ENCODE measurements around the gene TBXAS1.

Gene TBXAS1

DNA sequence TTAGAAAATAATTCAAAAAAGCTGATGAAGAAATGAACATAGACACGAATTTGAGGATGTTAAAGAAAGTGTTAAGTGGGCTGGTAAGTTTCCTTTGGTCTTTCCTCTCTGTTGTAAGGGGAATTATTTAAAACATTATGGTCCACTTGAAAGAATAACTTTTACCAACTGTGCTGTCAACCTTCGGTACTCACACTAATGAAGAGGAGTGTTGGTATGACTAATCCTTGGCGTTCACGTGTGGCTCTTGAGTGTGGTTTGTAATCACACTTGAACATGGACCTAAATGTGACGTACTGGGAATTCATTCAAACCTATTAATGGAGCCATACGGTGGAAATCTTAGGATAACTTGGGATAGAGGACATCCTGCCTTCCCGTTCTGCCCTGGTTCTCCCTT lies 41.3 kb downstream of the TBXAS1 start:
- in situ Hi-C loops (cut with MboI; ENCODE audit: low pct_unique_long_range_greater_than_20kb, low sequenced_read_pairs, unreplicated experiment): no loop called here
- DNase-seq (ENCODE audit: low spot score): no peak
- TF ChIP-seq, protein P1, sequence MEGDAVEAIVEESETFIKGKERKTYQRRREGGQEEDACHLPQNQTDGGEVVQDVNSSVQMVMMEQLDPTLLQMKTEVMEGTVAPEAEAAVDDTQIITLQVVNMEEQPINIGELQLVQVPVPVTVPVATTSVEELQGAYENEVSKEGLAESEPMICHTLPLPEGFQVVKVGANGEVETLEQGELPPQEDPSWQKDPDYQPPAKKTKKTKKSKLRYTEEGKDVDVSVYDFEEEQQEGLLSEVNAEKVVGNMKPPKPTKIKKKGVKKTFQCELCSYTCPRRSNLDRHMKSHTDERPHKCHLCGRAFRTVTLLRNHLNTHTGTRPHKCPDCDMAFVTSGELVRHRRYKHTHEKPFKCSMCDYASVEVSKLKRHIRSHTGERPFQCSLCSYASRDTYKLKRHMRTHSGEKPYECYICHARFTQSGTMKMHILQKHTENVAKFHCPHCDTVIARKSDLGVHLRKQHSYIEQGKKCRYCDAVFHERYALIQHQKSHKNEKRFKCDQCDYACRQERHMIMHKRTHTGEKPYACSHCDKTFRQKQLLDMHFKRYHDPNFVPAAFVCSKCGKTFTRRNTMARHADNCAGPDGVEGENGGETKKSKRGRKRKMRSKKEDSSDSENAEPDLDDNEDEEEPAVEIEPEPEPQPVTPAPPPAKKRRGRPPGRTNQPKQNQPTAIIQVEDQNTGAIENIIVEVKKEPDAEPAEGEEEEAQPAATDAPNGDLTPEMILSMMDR (IDR thresholded peaks at IDR 0.05; ENCODE audit: extremely low read depth, insufficient read depth, missing control alignments): no peak

DNA sequence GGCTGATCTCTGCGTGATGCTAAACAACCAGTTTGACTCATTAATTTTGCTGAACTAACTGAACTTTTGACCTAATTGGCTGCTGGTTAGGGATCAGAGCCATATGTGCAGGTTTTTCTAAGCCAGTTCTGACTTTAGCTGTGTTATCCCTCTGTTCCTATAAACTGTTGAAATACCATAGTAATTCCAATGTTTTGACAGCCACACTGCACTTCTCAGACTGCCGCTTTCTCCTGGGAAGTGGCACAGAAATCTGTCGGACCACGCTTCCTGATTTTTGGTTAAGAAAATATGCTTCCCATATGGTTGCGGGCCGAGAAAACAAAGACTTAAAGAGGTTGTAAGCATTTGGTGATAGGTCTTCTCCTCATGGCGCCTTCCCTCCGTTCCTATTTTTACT lies 42.3 kb downstream of the TBXAS1 start:
- TF ChIP-seq, protein P1 (IDR thresholded peaks at IDR 0.05; ENCODE audit: extremely low read depth, insufficient read depth, missing control alignments): no peak
- no peak for DNase-seq (ENCODE audit: low spot score)
- in situ Hi-C loops (cut with MboI; ENCODE audit: low pct_unique_long_range_greater_than_20kb, low sequenced_read_pairs, unreplicated experiment): no loop called here

GRCh38 chr7:139871820-139872219 lies 42.8 kb downstream of the TBXAS1 start:
- TF ChIP-seq, protein P1 (IDR thresholded peaks at IDR 0.05; ENCODE audit: extremely low read depth, insufficient read depth, missing control alignments): no peak
- in situ Hi-C loops (cut with MboI; ENCODE audit: low pct_unique_long_range_greater_than_20kb, low sequenced_read_pairs, unreplicated experiment): no loop called here
- DNase-seq (ENCODE audit: low spot score): no peak

DNA sequence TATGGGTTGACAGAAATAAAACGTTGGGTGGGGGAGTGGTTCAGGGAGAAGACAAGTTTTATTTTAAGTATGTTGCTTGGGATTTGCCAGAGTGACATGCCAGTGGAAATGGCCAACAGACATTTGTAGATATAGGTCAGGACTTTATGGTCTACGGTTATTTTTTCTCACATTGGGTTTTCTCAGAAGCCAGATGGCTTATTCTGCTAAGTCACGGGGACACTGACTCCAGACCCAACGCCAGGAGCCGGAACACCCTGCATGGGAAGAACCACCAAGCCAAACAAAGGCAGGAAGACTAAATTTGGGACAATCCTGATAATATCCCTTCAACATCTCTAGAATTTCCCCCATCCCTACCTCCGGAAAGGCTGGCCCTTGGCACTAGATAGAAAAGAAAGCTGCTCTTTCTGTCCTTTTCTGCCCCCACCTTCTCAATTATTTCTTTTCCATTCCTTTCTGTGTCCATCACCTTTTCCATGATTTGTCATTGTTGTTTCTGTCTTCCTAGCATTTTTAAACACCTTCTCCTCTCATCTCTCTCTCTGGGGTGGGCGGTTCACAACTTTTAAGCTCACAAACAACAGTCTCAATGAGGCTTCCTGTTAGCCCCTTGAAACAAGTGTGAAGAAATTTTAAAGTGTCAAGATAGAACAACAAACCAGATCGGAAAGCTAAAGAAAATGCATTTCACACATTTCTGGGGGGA lies 44.7 kb downstream of the TBXAS1 start:
- DNase-seq (ENCODE audit: low spot score): no peak
- in situ Hi-C loops (cut with MboI; ENCODE audit: low pct_unique_long_range_greater_than_20kb, low sequenced_read_pairs, unreplicated experiment): no loop called here
- TF ChIP-seq, protein P1 (IDR thresholded peaks at IDR 0.05; ENCODE audit: extremely low read depth, insufficient read depth, missing control alignments): no peak

- TF ChIP-seq, protein P1 (IDR thresholded peaks at IDR 0.05; ENCODE audit: extremely low read depth, insufficient read depth, missing control alignments): no peak
- in situ Hi-C loops (cut with MboI; ENCODE audit: low pct_unique_long_range_greater_than_20kb, low sequenced_read_pairs, unreplicated experiment): no loop called here
- DNase-seq (ENCODE audit: low spot score): no peak
Observed at GRCh38 chr7:139874302-139874629, 45.2 kb downstream of the TBXAS1 start.

- TF ChIP-seq, protein P1 (IDR thresholded peaks at IDR 0.05; ENCODE audit: extremely low read depth, insufficient read depth, missing control alignments): no peak
- in situ Hi-C loops (cut with MboI; ENCODE audit: low pct_unique_long_range_greater_than_20kb, low sequenced_read_pairs, unreplicated experiment): no loop called here
- DNase-seq (ENCODE audit: low spot score): no peak
Observed at GRCh38 chr7:139875821-139876241, 46.8 kb downstream of the TBXAS1 start.

Data from GM13977 (cell line).